Sigmoid colon (tissue), 7 donors: ENCODE data around the gene RSPH1. TPM values are rescaled to one million over a fixed set of nuclear protein-coding genes. Genes with fewer than 3 reads are reported as not detected.
A peak's percentile ranks its signal among the peaks of the same experiment; 100 is the strongest.

ENCODE experiments used
- DNase-seq: peaks from one replicate; pipeline ENCODE4 v3.0.0-alpha.2; 2019
- H3K27ac ChIP-seq, 4 donors: fragments of 200-600 bp; sonication (generic); one replicate each; pipeline ENCODE4 v1.5.1; 2016 to 2019; ENCODE audit warnings: mild to moderate bottlenecking in 1 of 4
- H3K27me3 ChIP-seq, 3 donors: fragments of 200-600 bp; sonication (generic); one replicate each; pipeline ENCODE4 v1.5.1; 2019; ENCODE audit warnings: mild to moderate bottlenecking in 1 of 3
- H3K36me3 ChIP-seq, 4 donors: fragments of 200-600 bp; sonication (generic); one replicate each; pipeline ENCODE4 v1.5.1; 2016 to 2019
- H3K4me1 ChIP-seq, 4 donors: fragments of 200-600 bp; sonication (generic); one replicate each; pipeline ENCODE4 v1.5.1; 2017 to 2019
- H3K4me3 ChIP-seq, 4 donors: fragments of 200-600 bp; sonication (generic); one replicate each; pipeline ENCODE4 v1.5.1; 2017 to 2019; ENCODE audit warnings: mild to moderate bottlenecking in 2 of 4, moderate library complexity in 1 of 4
- H3K9me3 ChIP-seq, 4 donors: fragments of 200-600 bp in 3 of 4; sonication (generic) in 3 of 4; one replicate each; pipeline versions ENCODE4 v1.5.1 to v1.6.1; 2013 to 2019
- CTCF ChIP-seq, 4 experiments: fragments of 450-650 bp in 3 of 4; fragments of 200-600 bp in 1 of 4; IDR thresholded peaks; one replicate each; pipeline ENCODE4 v1.5.1; 2016 to 2019; ENCODE audit warnings: antibody characterized with exemption in 4 of 4, mild to moderate bottlenecking in 3 of 4, moderate library complexity in 2 of 4
- EP300 ChIP-seq, 4 donors: sonication (generic); formaldehyde crosslinking; IDR thresholded peaks; one replicate each; pipeline ENCODE4 v1.6.1; 2017; ENCODE audit warnings: antibody characterized with exemption in 4 of 4
- POLR2A ChIP-seq, 2 donors: fragments of 450-650 bp; IDR thresholded peaks; one replicate each; pipeline ENCODE4 v1.6.1; 2016; ENCODE audit warnings: antibody characterized with exemption in 2 of 2, mild to moderate bottlenecking in 2 of 2, moderate library complexity in 2 of 2
- POLR2AphosphoS5 ChIP-seq, 4 donors: sonication (generic); formaldehyde crosslinking; IDR thresholded peaks; one replicate each; pipeline ENCODE4 v1.6.1; 2017; ENCODE audit warnings: antibody characterized with exemption in 4 of 4
- WGBS, 2 donors: extraction: QIAGEN DNeasy Blood & Tissue Kit; methylation state at CpG; one replicate each; pipeline ENCODE4 v1.1.7; 2013; 5-methylcytosine and 5-hydroxymethylcytosine counted together
- intact Hi-C: fragments of 100-400 bp; cut with DNase I; formaldehyde crosslinking; loops from one replicate; pipeline ENCODE4 v1.15.1; 2023
- polyA plus RNA-seq, 3 donors: library from polyadenylated mRNA; stranded (reverse); fragments of 200-250 nt; gene quantifications; one replicate each; pipeline ENCODE4 v1.2.3, GENCODE V29; 2013
- total RNA-seq, 4 donors: library from RNA; depleted of rRNA; stranded (reverse); fragments of >200 nt; gene quantifications; one replicate each; pipeline ENCODE4 v1.1.0, GENCODE V29; 2016
- donor health status: healthy with polysubstance abuse.
- donor health status: Bipolar disorder and iron deficiency.
- donor health status: healthy.

Gene RSPH1
- total and polyA plus RNA-seq, 7 donors: 1.2 to 13.4 (median 3.0) TPM; not detected in 2

GRCh38 chr21:42531771-42532170 lies 35.7 kb upstream of the RSPH1 start:
- 91 to 92% methylated on average over 8 of the region's 8 CpGs for WGBS, 2 donors
- DNase-seq: peak; percentile 57

GRCh38 chr21:42530167-42530518 lies 34.1 kb upstream of the RSPH1 start:
- TF ChIP-seq EP300 (IDR thresholded peaks at IDR 0.05) (no peak), POLR2A (IDR thresholded peaks at IDR 0.05) (no peak), POLR2AphosphoS5 (IDR thresholded peaks at IDR 0.05) (no peak), CTCF (IDR thresholded peaks at IDR 0.05) (no peak)
- 87 to 91% methylated on average over 5 of the region's 5 CpGs for WGBS, 2 donors
- intact Hi-C loops: no loop called here
- no peaks in the 10 kb centered on the region for H3K9me3 ChIP-seq
- H3K4me1 ChIP-seq: peaks cover 0 to 26% (median 20%) of the 10 kb centered on the region in 4 donors
- no peak overlapping the region for H3K4me3 ChIP-seq
- peaks cover 0 to 2% (median 0%) of the 10 kb centered on the region in 4 donors for H3K36me3 ChIP-seq
- peak; percentile 18 for DNase-seq
- no peak overlapping the region for H3K27ac ChIP-seq
- no peaks in the 10 kb centered on the region for H3K27me3 ChIP-seq

More at GRCh38 chr21:42531771-42532170, 35.7 kb upstream of the RSPH1 start:
- TF ChIP-seq POLR2AphosphoS5 (IDR thresholded peaks at IDR 0.05): no peak
- TF ChIP-seq EP300 (IDR thresholded peaks at IDR 0.05): no peak
- TF ChIP-seq CTCF (IDR thresholded peaks at IDR 0.05): no peak
- TF ChIP-seq POLR2A (IDR thresholded peaks at IDR 0.05): no peak
- H3K4me1 ChIP-seq: peaks cover 0 to 13% (median 6%) of the 10 kb centered on the region in 4 donors
- no peaks in the 10 kb centered on the region for H3K9me3 ChIP-seq
- no peaks in the 10 kb centered on the region for H3K27me3 ChIP-seq
- H3K27ac ChIP-seq: no peak overlapping the region
- H3K36me3 ChIP-seq: peaks cover 0 to 8% (median 0%) of the 10 kb centered on the region in 4 donors
- no peak overlapping the region for H3K4me3 ChIP-seq
- intact Hi-C loops: no loop called here

GRCh38 chr21:42527489-42528158 lies 31.6 kb upstream of the RSPH1 start:
- H3K9me3 ChIP-seq: no peaks in the 10 kb centered on the region
- H3K36me3 ChIP-seq: no peaks in the 10 kb centered on the region
- no peak for TF ChIP-seq POLR2AphosphoS5 (IDR thresholded peaks at IDR 0.05)
- no peak for TF ChIP-seq CTCF (IDR thresholded peaks at IDR 0.05)
- no peak for TF ChIP-seq EP300 (IDR thresholded peaks at IDR 0.05)
- TF ChIP-seq POLR2A (IDR thresholded peaks at IDR 0.05): no peak
- no peak for DNase-seq
- H3K4me1 ChIP-seq: peaks cover 0 to 33% (median 29%) of the 10 kb centered on the region in 4 donors
- H3K27ac ChIP-seq: peak overlapping the region; percentile 3 to 62 (median 38)
- WGBS, 2 donors: 24 to 27% methylated on average over 13 of the region's 13 CpGs
- peak overlapping the region in 1 of 4 donors; percentile 13 for H3K4me3 ChIP-seq
- H3K27me3 ChIP-seq: no peaks in the 10 kb centered on the region
- intact Hi-C loops: loop anchor here (10.0 kb wide), 1 partner anchor 383 kb away; no protein-coding TSS in a partner anchor

- Histone ChIP-seq H3K36me3 (no peaks in the 10 kb centered on the region), H3K9me3 (no peaks in the 10 kb centered on the region), H3K4me3 (no peak overlapping the region), H3K4me1 (peaks cover 0 to 30% (median 27%) of the 10 kb centered on the region in 4 donors), H3K27me3 (no peaks in the 10 kb centered on the region), H3K27ac (peak overlapping the region in 2 of 4 donors; percentile 3 to 62)
- intact Hi-C loops: loop anchor here (10.0 kb wide), 1 partner anchor 382 kb away; no protein-coding TSS in a partner anchor
- TF ChIP-seq POLR2AphosphoS5 (IDR thresholded peaks at IDR 0.05) (no peak), CTCF (IDR thresholded peaks at IDR 0.05) (no peak), POLR2A (IDR thresholded peaks at IDR 0.05) (no peak), EP300 (IDR thresholded peaks at IDR 0.05) (no peak)
- peak; percentile 62 for DNase-seq
- 75 to 86% methylated on average over 8 of the region's 8 CpGs for WGBS, 2 donors
Observed at GRCh38 chr21:42527127-42527488, 31.1 kb upstream of the RSPH1 start.
